AG10803 (cell line): ENCODE data around the gene ANKIB1.
"Not testable (repeated sequence)": the region's sequence is repeated elsewhere in the genome, so short reads cannot be mapped to it uniquely, and the experiment has no call there.

Experiments
- DNase-seq: peaks from one replicate; pipeline ENCODE4 v3.0.0; 2010; ENCODE audit warnings: low read depth
- H3K4me3 ChIP-seq: 2 replicates; pipeline ENCODE4 v1.5.1; 2011; ENCODE audit warnings: mild to moderate bottlenecking, low read length, control low read depth
- TF ChIP-seq, protein P1 (sequence below): conservative IDR thresholded peaks from 2 replicates; pipeline ENCODE4 v1.5.1; 2011; ENCODE audit warnings: mild to moderate bottlenecking, low read length, control low read depth, inconsistent platforms

The ANKIB1 gene

DNA sequence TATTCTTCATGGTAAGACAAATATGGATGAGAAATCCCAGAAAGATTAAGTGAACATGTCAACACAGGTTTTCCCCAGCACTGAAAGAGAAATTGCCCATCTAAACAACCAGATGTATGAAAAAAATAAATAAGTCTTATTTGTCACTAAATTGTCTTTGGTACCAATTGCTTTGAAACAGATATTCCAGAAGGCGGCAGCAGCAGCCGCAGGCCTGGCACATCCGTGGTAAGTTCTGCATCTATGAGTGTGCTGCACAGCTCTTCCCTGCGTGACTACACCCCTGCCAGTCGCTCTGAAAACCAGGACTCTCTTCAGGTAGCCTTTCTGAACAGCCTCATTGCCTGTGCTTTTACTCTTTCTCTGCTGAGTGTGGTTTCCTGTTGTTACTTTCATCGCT, 151.8 kb downstream of the ANKIB1 start:
- no peak overlapping the region for H3K4me3 ChIP-seq
- TF ChIP-seq, protein P1, sequence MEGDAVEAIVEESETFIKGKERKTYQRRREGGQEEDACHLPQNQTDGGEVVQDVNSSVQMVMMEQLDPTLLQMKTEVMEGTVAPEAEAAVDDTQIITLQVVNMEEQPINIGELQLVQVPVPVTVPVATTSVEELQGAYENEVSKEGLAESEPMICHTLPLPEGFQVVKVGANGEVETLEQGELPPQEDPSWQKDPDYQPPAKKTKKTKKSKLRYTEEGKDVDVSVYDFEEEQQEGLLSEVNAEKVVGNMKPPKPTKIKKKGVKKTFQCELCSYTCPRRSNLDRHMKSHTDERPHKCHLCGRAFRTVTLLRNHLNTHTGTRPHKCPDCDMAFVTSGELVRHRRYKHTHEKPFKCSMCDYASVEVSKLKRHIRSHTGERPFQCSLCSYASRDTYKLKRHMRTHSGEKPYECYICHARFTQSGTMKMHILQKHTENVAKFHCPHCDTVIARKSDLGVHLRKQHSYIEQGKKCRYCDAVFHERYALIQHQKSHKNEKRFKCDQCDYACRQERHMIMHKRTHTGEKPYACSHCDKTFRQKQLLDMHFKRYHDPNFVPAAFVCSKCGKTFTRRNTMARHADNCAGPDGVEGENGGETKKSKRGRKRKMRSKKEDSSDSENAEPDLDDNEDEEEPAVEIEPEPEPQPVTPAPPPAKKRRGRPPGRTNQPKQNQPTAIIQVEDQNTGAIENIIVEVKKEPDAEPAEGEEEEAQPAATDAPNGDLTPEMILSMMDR, result no peak
- no peak for DNase-seq

DNA sequence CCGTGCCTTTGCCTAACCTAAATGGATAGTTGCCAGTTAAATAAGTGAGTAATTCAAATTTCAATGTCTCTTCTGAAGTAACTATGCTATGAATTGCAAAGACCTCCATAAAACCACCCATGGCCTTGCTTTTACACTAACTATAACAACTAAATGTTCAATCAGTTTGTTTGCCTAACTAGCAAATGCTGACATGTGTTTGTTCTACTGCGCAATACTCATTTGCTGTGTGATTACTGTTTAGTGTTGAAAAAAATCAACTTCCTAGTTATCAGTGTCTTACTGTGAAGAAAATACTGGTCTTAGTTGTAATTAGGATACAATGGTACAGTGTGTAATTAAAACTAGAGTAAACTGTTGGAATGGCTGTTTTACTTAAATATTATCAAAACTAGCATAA, 154.2 kb downstream of the ANKIB1 start:
- DNase-seq, result no peak
- no peak overlapping the region for H3K4me3 ChIP-seq
- TF ChIP-seq, protein P1, result no peak

DNA sequence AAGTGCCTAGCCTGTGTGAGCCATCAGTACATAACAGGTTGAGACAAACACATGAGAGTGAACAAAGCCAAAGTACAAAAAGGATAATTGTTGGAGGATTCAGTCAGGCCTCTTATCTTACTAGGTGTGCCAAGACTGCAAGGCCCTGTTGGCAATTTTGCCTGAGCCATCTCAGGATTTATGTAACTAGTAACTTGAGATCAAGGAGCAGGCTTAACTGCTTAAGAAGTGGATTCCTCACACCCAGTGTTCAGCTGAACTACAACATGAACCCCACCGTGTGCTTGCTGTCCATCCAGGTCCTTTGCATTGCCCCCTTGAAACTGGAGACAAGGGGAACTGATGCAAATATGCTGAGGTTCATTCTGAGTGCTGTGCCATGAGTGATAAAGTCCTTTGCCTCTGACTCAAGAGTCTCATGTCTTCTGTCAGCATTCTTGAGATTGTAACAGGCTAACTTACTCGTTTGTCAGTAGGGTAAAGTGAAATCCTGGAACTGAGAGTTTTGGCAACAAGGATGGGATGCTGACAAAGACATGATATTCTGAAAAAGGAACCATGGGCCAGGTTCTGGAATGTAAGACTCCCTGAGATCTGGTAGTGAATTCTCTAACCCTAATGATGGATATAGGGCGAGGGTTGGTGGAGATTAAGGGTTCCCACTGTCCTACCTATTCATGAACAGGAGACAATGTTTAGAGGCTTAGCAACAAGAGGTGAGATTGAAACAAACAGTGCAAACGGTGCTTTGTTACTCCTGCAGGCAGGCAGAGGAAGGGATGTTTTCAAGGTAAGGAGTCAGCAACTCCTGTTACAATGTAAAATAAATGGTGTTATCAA, 157.4 kb downstream of the ANKIB1 start:
- H3K4me3 ChIP-seq, result no peak overlapping the region
- TF ChIP-seq, protein P1, result no peak
- DNase-seq, result peak; percentile 50

DNA sequence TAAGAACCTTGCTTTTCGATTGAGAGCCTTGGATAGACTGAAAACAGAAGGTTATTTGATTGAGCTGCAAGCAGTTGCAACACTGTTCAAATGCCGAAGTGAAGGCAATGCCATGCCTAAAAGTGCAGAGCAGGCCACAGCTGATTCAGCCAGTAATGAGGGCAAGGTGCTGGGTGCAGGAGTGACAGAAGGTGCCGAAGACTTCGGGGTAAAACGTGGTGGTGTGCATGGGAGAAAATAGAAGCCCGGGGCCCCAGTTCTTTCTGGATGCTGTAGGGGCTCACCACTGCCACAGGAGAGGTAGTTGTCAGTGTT, 157.9 kb downstream of the ANKIB1 start:
- H3K4me3 ChIP-seq, result no peak overlapping the region
- TF ChIP-seq, protein P1, result no peak
- no peak for DNase-seq

DNA sequence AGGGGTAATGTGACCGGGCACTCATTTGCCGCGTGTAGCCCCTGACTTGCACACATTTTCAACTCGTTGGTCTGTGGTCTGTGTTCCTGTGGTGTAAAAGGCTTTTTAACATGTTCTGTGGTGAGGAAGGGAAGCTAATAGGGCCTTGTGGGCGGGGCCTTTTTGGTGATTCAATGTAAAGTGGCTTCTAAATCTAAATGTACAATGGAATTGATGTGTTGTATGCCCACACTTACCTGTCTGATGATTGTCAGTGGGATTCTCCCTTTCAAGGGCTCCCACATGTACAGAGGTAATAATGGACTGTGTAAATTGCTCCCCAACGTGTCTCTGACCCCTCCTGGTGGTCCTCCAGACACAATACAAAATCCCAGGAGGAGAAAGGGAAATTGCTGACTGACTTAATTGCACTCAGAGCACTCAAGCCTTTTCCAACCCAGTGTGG, 158.4 kb downstream of the ANKIB1 start:
- TF ChIP-seq, protein P1, result no peak
- no peak overlapping the region for H3K4me3 ChIP-seq
- DNase-seq, result no peak

DNA sequence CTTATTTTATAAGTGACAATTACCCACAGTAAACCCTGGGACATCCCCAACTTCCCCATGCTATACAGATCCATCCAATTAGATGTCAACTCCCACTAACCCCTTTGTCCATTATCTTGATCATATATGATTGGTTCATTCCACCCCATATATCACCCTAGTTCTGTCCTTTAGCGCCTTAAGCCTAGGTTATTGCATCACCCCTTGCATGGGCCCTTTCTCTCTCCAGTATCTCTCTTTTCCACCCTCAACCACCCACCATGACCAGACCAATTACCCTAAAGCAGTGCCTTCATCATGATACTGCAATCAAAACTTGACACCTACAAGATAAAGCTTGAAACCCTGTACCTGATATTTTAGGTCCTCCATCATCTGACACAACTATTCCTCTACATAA, 163.6 kb downstream of the ANKIB1 start:
- DNase-seq, result no peak
- no peak overlapping the region for H3K4me3 ChIP-seq
- TF ChIP-seq, protein P1, result no peak

DNA sequence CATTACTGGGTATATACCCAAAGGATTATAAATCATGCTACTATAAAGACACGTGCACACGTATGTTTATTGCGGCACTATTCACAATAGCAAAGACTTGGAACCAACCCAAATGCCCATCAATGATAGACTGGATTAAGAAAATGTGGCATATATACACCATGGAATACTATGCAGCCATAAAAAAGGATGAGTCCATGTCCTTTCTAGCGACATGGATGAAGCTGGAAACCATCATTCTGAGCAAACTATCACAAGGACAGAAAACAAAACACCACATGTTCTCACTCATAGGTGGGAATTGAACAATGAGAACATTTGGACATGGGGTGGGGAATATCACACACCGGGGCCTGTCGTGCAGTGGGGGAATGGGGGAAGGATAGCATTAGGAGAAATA, 164.4 kb downstream of the ANKIB1 start:
- not testable (repeated sequence) for DNase-seq

DNA sequence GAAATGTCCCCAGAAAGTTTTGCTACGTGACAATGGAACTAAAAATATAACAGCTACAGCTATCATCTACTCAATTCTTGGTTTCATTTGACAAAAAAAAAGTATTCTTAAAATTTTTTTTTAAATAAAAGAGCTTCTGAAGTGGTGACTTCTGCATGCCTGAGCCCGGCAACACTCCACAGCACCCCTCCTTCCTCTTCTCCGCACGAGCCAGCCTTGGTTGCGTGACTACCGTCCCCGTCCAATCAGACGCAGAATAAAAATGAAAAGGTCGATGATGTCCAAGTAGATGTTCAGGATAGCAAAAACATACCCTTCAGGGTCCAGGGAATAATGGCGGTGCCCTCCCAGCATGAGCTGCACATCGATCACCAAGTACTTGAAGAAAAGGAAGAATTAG, 167.0 kb downstream of the ANKIB1 start:
- TF ChIP-seq, protein P1, result no peak
- no peak overlapping the region for H3K4me3 ChIP-seq
- DNase-seq, result no peak

More for the DNA sequence above, 164.4 kb downstream of the ANKIB1 start:
- not testable (repeated sequence) for H3K4me3 ChIP-seq
